Measurements from ENCODE around the gene LIX1. TPM values are rescaled to one million over a fixed set of nuclear protein-coding genes. Genes with fewer than 3 reads are reported as not detected.
"Not testable (repeated sequence)": the region's sequence is repeated elsewhere in the genome, so short reads cannot be mapped to it uniquely, and the experiment has no call there.

The LIX1 gene
- total RNA-seq, 1 experiment from 2014 or later, result 4.1 TPM

- H3K4me1 ChIP-seq, result no peaks in the 10 kb centered on the region
- intact Hi-C loops (cut with micrococcal nuclease; ENCODE audit: unreplicated experiment), result no loop called here
- Mint-ChIP-seq H3K27ac (ENCODE audit: unreplicated experiment) (no peak overlapping the region), H3K27me3 (ENCODE audit: insufficient read depth, unreplicated experiment) (no peaks in the 10 kb centered on the region), H3K4me3 (ENCODE audit: unreplicated experiment) (no peak overlapping the region), H3K9me3 (ENCODE audit: unreplicated experiment) (no peaks in the 10 kb centered on the region), H3K4me1 (ENCODE audit: low read depth, unreplicated experiment) (peaks cover 7% of the 10 kb centered on the region), H3K36me3 (ENCODE audit: insufficient read depth, unreplicated experiment) (no peaks in the 10 kb centered on the region)
- POLR2A ChIA-PET, result no interaction called here
- no peak overlapping the region for H3K4me3 ChIP-seq (ENCODE audit: low read depth, low read length)
- no peak for DNase-seq
- no peak for TF ChIP-seq CTCF (IDR thresholded peaks at IDR 0.05; ENCODE audit: insufficient read depth in 1 of 2, low read depth in 1 of 2, low read length in 1 of 2, severe bottlenecking in 1 of 2, unreplicated experiment in 1 of 2)
- CTCF ChIA-PET, result no interaction called here
- peaks cover 6% of the 10 kb centered on the region; the same call in 1 of the 2 replicates for H3K9me3 ChIP-seq
- no TSS peak for BruUV-seq (replicated peaks)
- H3K27me3 ChIP-seq (replicated peaks; ENCODE audit: control insufficient read depth, insufficient read depth, low read length), result no peaks in the 10 kb centered on the region
- H3K36me3 ChIP-seq (ENCODE audit: control insufficient read depth, insufficient read depth, low read length), result no peaks in the 10 kb centered on the region
Measured at GRCh38 chr5:97087138-97087537, 55.3 kb downstream of the LIX1 start.

- no peaks in the 10 kb centered on the region for H3K36me3 Mint-ChIP-seq (ENCODE audit: insufficient read depth, unreplicated experiment)
- H3K4me1 Mint-ChIP-seq (ENCODE audit: low read depth, unreplicated experiment), result peaks cover 7% of the 10 kb centered on the region
- no peak overlapping the region for H3K27ac Mint-ChIP-seq (ENCODE audit: unreplicated experiment)
- no peaks in the 10 kb centered on the region for H3K9me3 Mint-ChIP-seq (ENCODE audit: unreplicated experiment)
- CTCF ChIA-PET, result no interaction called here
- no peak overlapping the region for H3K4me3 Mint-ChIP-seq (ENCODE audit: unreplicated experiment)
- Histone ChIP-seq H3K27me3 (replicated peaks; ENCODE audit: control insufficient read depth, insufficient read depth, low read length) (no peaks in the 10 kb centered on the region), H3K36me3 (ENCODE audit: control insufficient read depth, insufficient read depth, low read length) (no peaks in the 10 kb centered on the region), H3K4me1 (no peaks in the 10 kb centered on the region), H3K9me3 (peaks cover 6% of the 10 kb centered on the region; the same call in 1 of the 2 replicates), H3K4me3 (ENCODE audit: low read depth, low read length) (no peak overlapping the region)
- no TSS peak for BruUV-seq (replicated peaks)
- no peak for DNase-seq
- intact Hi-C loops (cut with micrococcal nuclease; ENCODE audit: unreplicated experiment), result no loop called here
- POLR2A ChIA-PET, result no interaction called here
- TF ChIP-seq CTCF (IDR thresholded peaks at IDR 0.05; ENCODE audit: insufficient read depth in 1 of 2, low read depth in 1 of 2, low read length in 1 of 2, severe bottlenecking in 1 of 2, unreplicated experiment in 1 of 2), result no peak
- H3K27me3 Mint-ChIP-seq (ENCODE audit: insufficient read depth, unreplicated experiment), result no peaks in the 10 kb centered on the region
Measured at GRCh38 chr5:97085459-97086181, 56.8 kb downstream of the LIX1 start.

GRCh38 chr5:97084782-97085458 is 57.5 kb downstream of the LIX1 start:
- H3K27ac Mint-ChIP-seq (ENCODE audit: unreplicated experiment); H3K4me3 Mint-ChIP-seq (ENCODE audit: unreplicated experiment); H3K9me3 Mint-ChIP-seq (ENCODE audit: unreplicated experiment); POLR2A ChIA-PET; BruUV-seq (replicated peaks); H3K27me3 ChIP-seq (replicated peaks; ENCODE audit: control insufficient read depth, insufficient read depth, low read length); intact Hi-C loops (cut with micrococcal nuclease; ENCODE audit: unreplicated experiment); H3K36me3 Mint-ChIP-seq (ENCODE audit: insufficient read depth, unreplicated experiment); H3K27me3 Mint-ChIP-seq (ENCODE audit: insufficient read depth, unreplicated experiment); H3K4me3 ChIP-seq (ENCODE audit: low read depth, low read length); H3K4me1 Mint-ChIP-seq (ENCODE audit: low read depth, unreplicated experiment); H3K9me3 ChIP-seq; DNase-seq; CTCF ChIA-PET; H3K4me1 ChIP-seq; H3K36me3 ChIP-seq (ENCODE audit: control insufficient read depth, insufficient read depth, low read length): not testable (repeated sequence)

All from Caco-2 (cell line).